Upper lobe of left lung (tissue), 4 donors: ENCODE data around the gene PRICKLE2.

Experiments
- POLR2AphosphoS5 ChIP-seq, 2 donors: sonication (generic); formaldehyde crosslinking; IDR thresholded peaks; one replicate each; pipeline ENCODE4 v1.5.1; 2017; ENCODE audit warnings: antibody characterized with exemption in 2 of 2
- TF ChIP-seq, protein P1 (sequence below), 6 experiments: fragments of 450-650 bp in 4 of 6; fragments of 200-600 bp in 2 of 6; sonication (generic) in 2 of 6; IDR thresholded peaks; one replicate each; pipeline ENCODE4 v1.5.1; 2016 to 2019; ENCODE audit warnings: antibody characterized with exemption in 6 of 6

DNA sequence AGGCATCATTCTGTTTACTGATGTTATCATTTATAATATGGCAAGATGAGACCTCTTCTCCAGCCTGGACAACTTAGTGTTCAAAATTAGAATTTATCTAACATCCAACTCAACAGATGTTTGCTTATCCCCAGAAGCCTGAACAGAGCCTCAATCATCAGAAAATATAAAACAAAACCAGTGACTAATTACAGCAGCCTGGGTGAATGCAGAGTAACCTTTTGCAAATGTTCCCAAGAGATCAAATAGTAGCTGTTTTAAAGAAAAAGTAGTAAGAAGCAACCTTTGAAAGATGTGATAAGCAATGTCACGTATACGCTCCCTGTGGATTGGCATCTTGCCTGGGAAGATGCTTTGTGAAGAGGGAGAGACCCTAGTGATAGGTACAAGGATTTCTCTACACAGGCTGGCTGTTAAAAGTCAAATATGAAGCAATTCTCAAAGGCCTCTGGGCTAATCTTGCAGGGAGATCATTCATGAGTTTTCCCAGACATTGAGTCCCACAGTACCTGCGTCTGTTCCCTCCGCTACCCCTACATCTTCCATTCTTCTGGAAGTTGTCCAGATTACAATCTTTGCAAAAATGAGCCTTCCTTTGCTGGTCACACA is 39.3 kb upstream of the PRICKLE2 start:
- TF ChIP-seq POLR2AphosphoS5 (IDR thresholded peaks at IDR 0.05) = no peak
- TF ChIP-seq, protein P1, sequence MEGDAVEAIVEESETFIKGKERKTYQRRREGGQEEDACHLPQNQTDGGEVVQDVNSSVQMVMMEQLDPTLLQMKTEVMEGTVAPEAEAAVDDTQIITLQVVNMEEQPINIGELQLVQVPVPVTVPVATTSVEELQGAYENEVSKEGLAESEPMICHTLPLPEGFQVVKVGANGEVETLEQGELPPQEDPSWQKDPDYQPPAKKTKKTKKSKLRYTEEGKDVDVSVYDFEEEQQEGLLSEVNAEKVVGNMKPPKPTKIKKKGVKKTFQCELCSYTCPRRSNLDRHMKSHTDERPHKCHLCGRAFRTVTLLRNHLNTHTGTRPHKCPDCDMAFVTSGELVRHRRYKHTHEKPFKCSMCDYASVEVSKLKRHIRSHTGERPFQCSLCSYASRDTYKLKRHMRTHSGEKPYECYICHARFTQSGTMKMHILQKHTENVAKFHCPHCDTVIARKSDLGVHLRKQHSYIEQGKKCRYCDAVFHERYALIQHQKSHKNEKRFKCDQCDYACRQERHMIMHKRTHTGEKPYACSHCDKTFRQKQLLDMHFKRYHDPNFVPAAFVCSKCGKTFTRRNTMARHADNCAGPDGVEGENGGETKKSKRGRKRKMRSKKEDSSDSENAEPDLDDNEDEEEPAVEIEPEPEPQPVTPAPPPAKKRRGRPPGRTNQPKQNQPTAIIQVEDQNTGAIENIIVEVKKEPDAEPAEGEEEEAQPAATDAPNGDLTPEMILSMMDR (IDR thresholded peaks at IDR 0.05) = no peak
